Activated CD8-positive, alpha-beta memory T cell treated with anti-CD3 and anti-CD28 coated beads for 48 hours (primary cell): ENCODE measurements around the gene SLC10A7.

Source experiments
- DNase-seq, 3 experiments: peaks; one replicate each; pipeline ENCODE4 v3.0.0-alpha.2; 2020; ENCODE audit warnings: low read depth in 2 of 3, low spot score in 2 of 3

The SLC10A7 gene

GRCh38 chr4:146521541-146522097 is at the start of gene SLC10A7:
Gene SLC10A7 (minus strand): TSS chr4:146521940. CDS start chr4:146521717, 223 bp downstream.
- DNase-seq: peak; percentile 27 to 52 (median 38)

GRCh38 chr4:146567396-146567795 is 45.7 kb upstream of the SLC10A7 start:
- no peak for DNase-seq

GRCh38 chr4:146564492-146564891 is 42.8 kb upstream of the SLC10A7 start:
- DNase-seq: no peak

- DNase-seq: no peak
Observed at GRCh38 chr4:146550161-146550560, 28.4 kb upstream of the SLC10A7 start.

- no peak for DNase-seq
Observed at GRCh38 chr4:146548443-146548842, 26.7 kb upstream of the SLC10A7 start.

GRCh38 chr4:146545102-146545501 is 23.4 kb upstream of the SLC10A7 start:
- no peak for DNase-seq

- no peak for DNase-seq
Observed at GRCh38 chr4:146534178-146534577, 12.4 kb upstream of the SLC10A7 start.

- no peak for DNase-seq
Observed at GRCh38 chr4:146525754-146526153, 4.0 kb upstream of the SLC10A7 start.

- no peak for DNase-seq
Observed at GRCh38 chr4:146524663-146525062, 2.9 kb upstream of the SLC10A7 start.

- DNase-seq: peak in 1 of 3 experiments; percentile 6
Observed at GRCh38 chr4:146522869-146523205, 1.1 kb upstream of the SLC10A7 start.

GRCh38 chr4:146522098-146522868 is 543 bp upstream of the SLC10A7 start:
- peak; percentile 66 to 72 (median 70) for DNase-seq

- no peak for DNase-seq
Observed at GRCh38 chr4:146520896-146521540, 722 bp downstream of the SLC10A7 start.

GRCh38 chr4:146514651-146515357 is 6.9 kb downstream of the SLC10A7 start:
- DNase-seq: no peak

GRCh38 chr4:146513548-146513947 is 8.2 kb downstream of the SLC10A7 start:
- DNase-seq: no peak

GRCh38 chr4:146511381-146511780 is 10.4 kb downstream of the SLC10A7 start:
- DNase-seq: no peak

GRCh38 chr4:146510942-146511341 is 10.8 kb downstream of the SLC10A7 start:
- DNase-seq: no peak

GRCh38 chr4:146508229-146508939 is 13.4 kb downstream of the SLC10A7 start:
- no peak for DNase-seq

GRCh38 chr4:146507632-146508031 is 14.1 kb downstream of the SLC10A7 start:
- no peak for DNase-seq

GRCh38 chr4:146506272-146506671 is 15.5 kb downstream of the SLC10A7 start:
- no peak for DNase-seq

- no peak for DNase-seq
Observed at GRCh38 chr4:146500216-146500615, 21.5 kb downstream of the SLC10A7 start.

GRCh38 chr4:146498291-146498690 is 23.4 kb downstream of the SLC10A7 start:
- no peak for DNase-seq
